ENCODE results near the gene MOCS3.
A peak's percentile ranks its signal among the peaks of the same experiment; 100 is the strongest.

Gene MOCS3

GRCh38 chr20:50980071-50980681 lies 21.6 kb downstream of the MOCS3 start:
- ChIA-PET POLR2A (no interaction called here), CTCF (interaction anchor here (0.8 to 5.3 kb wide), 9 partner anchors 10 to 327 kb away, joined by 3 to 55 read pairs (median 20); partner anchors contain the start of genes BCAS4, DPM1 and MOCS3)
- TF ChIP-seq, protein P1, sequence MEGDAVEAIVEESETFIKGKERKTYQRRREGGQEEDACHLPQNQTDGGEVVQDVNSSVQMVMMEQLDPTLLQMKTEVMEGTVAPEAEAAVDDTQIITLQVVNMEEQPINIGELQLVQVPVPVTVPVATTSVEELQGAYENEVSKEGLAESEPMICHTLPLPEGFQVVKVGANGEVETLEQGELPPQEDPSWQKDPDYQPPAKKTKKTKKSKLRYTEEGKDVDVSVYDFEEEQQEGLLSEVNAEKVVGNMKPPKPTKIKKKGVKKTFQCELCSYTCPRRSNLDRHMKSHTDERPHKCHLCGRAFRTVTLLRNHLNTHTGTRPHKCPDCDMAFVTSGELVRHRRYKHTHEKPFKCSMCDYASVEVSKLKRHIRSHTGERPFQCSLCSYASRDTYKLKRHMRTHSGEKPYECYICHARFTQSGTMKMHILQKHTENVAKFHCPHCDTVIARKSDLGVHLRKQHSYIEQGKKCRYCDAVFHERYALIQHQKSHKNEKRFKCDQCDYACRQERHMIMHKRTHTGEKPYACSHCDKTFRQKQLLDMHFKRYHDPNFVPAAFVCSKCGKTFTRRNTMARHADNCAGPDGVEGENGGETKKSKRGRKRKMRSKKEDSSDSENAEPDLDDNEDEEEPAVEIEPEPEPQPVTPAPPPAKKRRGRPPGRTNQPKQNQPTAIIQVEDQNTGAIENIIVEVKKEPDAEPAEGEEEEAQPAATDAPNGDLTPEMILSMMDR (IDR thresholded peaks at IDR 0.05; ENCODE audit: control extremely low read depth, extremely low read depth, low read depth, missing control alignments): no peak
- no peak for DNase-seq (ENCODE audit: extremely low spot score)

DNA sequence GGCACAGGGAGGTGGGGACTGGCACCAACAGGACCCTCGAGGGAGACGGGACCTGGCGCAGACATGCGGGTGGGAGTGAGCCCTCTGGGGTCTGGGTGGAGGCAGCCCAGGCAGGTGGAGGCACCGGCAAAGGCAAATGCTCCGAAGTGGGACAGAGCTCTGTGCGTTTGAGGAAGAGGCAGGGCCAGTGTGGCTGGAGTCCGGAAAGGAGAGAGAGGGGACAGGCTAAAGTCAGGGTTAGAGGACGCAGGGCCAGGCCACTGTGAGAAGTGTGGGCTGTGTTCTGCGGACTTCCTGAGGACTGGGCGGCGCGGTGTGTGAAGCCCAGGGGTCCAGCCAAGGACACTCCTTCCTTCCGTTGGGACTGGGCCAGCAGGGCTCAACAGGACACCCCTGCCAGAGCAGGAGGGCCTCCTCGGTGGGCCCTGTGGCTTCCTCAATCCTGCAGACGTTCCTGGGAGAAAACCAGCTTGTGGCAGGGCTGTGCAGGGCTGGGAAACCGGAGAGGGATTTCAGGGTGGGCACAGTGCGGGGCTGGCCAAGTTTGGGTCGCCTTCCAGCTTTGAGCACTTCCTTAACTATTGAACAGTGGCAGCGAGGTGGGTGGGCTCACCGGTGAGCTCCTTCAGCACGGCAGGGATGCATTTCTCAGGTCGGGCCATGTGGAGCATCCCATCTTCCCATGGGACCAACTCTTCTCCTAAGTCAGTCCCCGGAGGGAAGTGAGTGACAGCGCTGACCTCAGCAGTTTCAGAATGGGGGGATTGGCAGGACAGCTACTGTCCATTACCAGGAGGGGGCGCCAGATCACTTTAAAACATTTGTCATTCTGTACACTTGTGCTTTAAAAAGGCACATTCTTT lies 22.5 kb downstream of the MOCS3 start:
- POLR2A ChIA-PET: interaction anchor here (0.8 kb wide), 1 partner anchor 23 kb away, joined by 3 read pairs; the partner anchor contains the start of genes DPM1 and MOCS3
- DNase-seq (ENCODE audit: extremely low spot score): peak; percentile 75
- CTCF ChIA-PET: interaction anchor here (0.7 to 5.3 kb wide), 27 partner anchors 10 to 644 kb away, joined by 3 to 55 read pairs (median 4); partner anchors contain the start of genes ADNP, BCAS4, DPM1 and MOCS3
- TF ChIP-seq, protein P1 (IDR thresholded peaks at IDR 0.05; ENCODE audit: control extremely low read depth, extremely low read depth, low read depth, missing control alignments): peak; percentile 74

DNA sequence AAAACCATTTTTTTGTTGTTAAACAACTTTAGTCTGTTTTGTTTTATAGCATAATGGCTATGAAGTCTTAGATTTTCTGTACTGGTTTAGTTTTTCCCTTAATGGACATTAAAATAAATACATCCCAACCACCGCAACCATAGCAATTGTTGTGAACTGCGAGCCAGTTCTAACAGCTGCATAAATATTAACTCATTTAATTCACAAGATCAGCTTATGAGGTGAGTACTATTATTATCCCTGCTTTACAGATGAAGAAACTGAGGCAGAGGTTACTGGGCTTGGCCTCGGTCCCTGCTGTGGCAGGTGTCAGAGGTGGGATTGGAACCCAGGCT lies 23.1 kb downstream of the MOCS3 start:
- CTCF ChIA-PET: interaction anchor here (0.7 to 5.3 kb wide), 26 partner anchors 10 to 644 kb away, joined by 3 to 55 read pairs (median 4); partner anchors contain the start of genes ADNP and BCAS4
- TF ChIP-seq, protein P1 (IDR thresholded peaks at IDR 0.05; ENCODE audit: control extremely low read depth, extremely low read depth, low read depth, missing control alignments): no peak
- POLR2A ChIA-PET: interaction anchor here (0.8 kb wide), 1 partner anchor 23 kb away, joined by 3 read pairs; the partner anchor contains the start of genes DPM1 and MOCS3
- no peak for DNase-seq (ENCODE audit: extremely low spot score)

GRCh38 chr20:50982363-50982762 lies 23.7 kb downstream of the MOCS3 start:
- TF ChIP-seq, protein P1 (IDR thresholded peaks at IDR 0.05; ENCODE audit: control extremely low read depth, extremely low read depth, low read depth, missing control alignments): no peak
- ChIA-PET CTCF (interaction anchor here (0.9 to 5.3 kb wide), 19 partner anchors 9 to 643 kb away, joined by 3 to 55 read pairs (median 7); partner anchors contain the start of gene BCAS4), POLR2A (no interaction called here)
- no peak for DNase-seq (ENCODE audit: extremely low spot score)

GRCh38 chr20:50983321-50983720 lies 24.7 kb downstream of the MOCS3 start:
- TF ChIP-seq, protein P1 (IDR thresholded peaks at IDR 0.05; ENCODE audit: control extremely low read depth, extremely low read depth, low read depth, missing control alignments): no peak
- ChIA-PET POLR2A (no interaction called here), CTCF (interaction anchor here (1.1 to 5.3 kb wide), 4 partner anchors 13 to 642 kb away, joined by 3 to 55 read pairs (median 10); no protein-coding TSS in a partner anchor)
- no peak for DNase-seq (ENCODE audit: extremely low spot score)

DNA sequence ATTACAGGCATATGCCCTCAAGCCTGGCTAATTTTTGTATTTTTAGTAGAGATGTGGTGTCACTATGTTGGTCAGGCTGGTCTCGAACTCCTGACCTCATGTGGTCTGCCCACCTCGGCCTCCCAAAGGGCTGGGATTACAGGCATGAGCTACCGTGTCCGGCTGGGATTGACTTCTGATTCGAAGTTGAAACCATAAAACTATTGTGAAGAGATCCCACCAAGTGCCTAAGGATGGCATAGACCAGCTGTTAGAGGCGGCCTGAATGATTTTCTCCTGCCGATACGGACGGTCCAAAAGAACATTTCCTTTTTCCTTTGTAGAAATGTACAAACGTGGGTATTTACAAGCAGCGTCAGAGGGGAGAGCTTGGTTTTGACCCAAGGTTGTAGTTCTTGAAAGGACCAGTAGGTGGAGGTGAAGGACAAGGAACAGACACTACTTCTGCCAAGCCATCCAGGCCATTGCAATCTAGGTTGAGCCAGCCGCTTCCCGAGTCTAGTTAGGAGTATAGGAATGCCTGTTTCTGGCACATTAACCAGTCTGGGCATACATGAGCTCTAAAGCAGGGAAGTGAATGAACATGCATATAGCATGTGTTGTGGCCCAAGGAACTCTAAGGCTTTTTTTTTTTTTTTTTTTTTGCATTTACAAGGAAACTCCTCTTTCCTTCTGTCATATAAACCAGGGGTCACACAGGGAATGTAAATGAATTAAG lies 29.0 kb downstream of the MOCS3 start:
- POLR2A ChIA-PET: no interaction called here
- DNase-seq (ENCODE audit: extremely low spot score): peak; percentile 74
- TF ChIP-seq, protein P1 (IDR thresholded peaks at IDR 0.05; ENCODE audit: control extremely low read depth, extremely low read depth, low read depth, missing control alignments): peak; percentile 79
- CTCF ChIA-PET: interaction anchor here (0.6 to 9.9 kb wide), 70 partner anchors 10 to 943 kb away, joined by 3 to 194 read pairs (median 4); partner anchors contain the start of genes BCAS4, DPM1 and MOCS3
